Kidney glomerular epithelial cell (primary cell): ENCODE measurements around the gene CHI3L2.

Experiments used
- DNase-seq: peaks from one replicate; lab custom pipeline; 2025; lab: John Stamatoyannopoulos, UW

CHI3L2 gene

GRCh38 chr1:111253876-111254275 lies 26.4 kb downstream of the CHI3L2 start:
- no peak for DNase-seq

DNA sequence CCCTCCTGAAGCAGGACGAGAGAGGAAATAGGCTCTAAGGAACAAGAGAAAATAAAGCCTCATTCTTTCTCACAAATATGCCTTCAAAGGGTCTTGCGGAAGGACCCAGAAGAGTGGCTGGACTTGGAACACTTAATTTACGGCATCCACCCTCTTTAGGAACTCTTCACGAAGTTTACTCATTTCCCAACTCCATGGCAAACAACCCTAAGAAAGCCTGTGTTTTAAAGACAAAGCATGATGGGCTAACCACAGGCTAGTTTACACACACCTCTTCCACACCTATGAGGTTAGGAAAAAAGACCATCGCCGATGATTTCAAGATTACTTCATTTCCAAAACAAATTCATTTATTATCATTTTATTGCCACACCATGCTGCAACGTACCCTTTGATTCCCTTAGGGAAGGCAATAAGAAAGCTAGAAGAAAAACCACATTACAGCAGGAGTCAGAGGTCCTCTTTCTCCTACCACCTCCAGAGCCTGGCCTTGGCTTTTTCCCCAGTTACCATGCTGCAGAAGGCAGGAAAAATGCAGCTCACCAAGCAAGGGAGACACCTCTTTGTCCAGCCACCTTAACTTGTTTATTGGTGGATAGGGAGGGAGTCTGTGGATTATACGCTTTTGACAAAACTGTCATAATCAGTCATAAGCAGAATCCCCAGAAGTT lies 29.6 kb downstream of the CHI3L2 start:
- no peak for DNase-seq

GRCh38 chr1:111267801-111268508 lies 40.4 kb downstream of the CHI3L2 start:
- no peak for DNase-seq

DNA sequence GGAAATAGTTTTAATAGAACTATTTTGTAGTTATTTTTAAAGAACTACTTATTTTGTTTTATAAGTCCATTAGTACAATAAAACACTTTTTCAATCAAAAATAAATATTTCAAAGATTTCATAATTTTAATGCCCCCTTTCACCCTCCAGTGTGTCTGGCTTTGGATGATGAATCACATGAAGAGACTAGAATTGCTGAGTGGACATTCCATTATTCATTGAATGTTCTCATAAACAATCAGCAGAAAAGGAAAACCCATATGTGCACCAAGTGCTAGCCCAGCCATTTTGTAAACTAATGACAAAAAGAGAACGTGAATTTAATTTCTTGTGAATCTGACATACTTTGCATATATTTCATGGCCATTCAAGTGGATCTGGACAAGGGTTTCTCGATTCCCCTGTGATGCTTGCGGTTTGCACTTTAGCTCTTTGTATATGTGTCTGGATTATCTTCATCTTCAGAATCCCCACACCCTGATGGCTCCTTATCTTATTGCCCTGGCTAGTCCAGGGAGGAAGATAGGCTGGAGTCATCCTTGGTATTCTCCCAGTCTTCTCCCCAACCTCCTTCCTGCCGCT lies 42.4 kb downstream of the CHI3L2 start:
- DNase-seq, result no peak

GRCh38 chr1:111270771-111271463 lies 43.4 kb downstream of the CHI3L2 start:
- DNase-seq, result no peak

DNA sequence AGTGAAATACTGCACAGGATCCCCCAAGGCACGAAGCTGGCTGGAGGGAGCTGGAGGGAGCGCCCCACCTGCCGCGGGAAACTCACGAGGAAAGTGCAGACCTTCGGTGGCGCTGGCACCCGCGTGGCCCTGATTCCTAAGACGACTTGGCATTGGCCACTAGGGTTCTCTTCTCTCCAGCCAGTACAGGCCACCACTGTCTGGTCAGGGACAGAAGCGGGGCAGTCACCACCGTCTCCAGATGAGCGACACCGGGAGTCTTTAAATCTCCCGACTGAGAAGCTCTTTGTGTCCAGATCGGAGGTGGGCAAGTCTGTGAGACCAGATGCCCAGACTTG lies 43.9 kb downstream of the CHI3L2 start:
- DNase-seq, result no peak

- no peak for DNase-seq
These were observed 44.6 kb downstream of the CHI3L2 start for GRCh38 chr1:111272081-111272480.

GRCh38 chr1:111274653-111275052 lies 47.1 kb downstream of the CHI3L2 start:
- no peak for DNase-seq

DNA sequence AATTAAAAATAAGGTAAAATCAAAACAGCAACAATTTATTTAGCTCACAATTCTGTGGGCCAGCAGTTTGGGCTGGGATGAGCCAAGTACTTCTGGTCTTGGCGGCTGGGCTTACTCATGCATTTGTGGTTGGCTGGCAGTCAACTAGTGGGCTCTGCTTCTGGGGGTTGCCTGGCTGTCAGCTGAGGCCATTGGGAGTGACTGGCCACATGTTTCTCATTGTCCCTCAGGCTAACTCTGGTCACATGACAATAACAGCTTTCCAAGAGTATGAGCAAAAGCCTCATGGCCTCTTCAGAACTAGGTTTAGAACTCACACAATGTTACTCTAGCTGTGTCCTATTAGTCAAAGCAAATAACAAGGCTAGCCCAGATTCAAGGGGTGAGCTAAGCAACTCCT lies 47.6 kb downstream of the CHI3L2 start:
- DNase-seq, result no peak

DNA sequence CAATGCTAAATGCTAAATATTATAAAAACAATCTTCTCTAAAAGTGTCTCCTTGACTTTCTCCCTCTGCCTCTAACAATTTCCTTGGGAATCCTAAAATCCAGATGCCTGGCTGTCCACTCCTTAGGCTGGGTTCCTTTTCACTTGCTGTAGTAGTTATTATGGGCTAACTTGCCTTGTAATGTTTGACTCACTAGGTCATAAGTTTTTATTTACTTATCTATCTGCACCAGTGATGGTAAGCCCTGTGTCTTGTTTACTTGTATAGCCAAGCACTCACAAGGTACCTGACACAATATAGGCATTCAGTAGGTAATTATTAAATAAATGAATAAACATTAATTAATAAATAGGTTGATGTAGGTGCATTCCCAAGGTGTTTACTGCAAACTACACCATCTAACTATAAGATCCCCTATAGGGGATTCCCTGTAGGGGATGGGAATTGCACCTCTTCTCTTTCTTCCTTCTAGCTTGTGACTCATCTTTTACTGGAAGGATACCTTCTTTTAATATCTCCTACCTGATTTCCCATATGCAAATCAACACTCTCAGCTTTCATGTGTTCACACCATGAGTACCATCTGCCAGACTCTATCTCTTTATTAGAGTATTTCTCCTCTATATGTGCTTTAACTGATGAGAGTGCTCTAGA lies 48.4 kb downstream of the CHI3L2 start:
- no peak for DNase-seq

DNA sequence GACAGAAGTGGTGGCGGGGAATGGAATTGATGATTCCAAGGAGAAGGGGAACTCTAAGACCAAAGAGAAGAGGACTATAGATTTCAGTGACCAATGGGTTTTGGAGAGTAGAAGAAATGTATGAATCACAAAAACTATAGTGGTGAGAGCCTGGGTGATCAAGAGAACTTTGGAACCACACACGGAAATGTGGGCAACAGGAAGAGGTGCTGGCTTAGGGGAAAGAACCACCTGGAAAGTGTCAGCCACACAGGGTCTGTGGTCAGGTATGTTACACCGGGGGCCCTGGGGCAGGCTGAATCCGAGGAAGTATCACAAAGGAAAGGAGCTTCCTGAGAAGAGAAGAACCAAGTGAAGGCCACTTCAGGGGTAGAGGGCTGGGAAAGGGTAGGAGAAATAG lies 51.6 kb downstream of the CHI3L2 start:
- no peak for DNase-seq

DNA sequence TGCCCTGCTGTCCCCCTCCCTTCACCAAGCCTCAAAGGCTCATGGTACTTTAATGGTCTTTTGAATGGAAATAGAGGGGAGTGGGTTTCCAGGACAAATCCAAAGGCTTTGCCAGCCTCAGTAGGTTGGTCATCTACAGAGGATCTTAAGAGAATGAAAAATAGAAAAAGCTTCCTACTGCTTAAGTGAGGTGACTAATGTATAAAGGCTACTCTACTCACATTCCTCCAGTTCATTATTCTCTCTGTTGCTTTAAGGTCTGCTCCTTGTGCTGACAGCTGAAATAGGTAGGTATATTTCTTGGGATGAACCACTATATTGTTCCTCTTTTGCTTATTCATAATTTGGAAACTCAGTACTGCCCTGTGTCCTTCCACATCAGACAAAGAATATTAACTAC lies 52.8 kb downstream of the CHI3L2 start:
- no peak for DNase-seq

- no peak for DNase-seq
These were observed 53.9 kb downstream of the CHI3L2 start for GRCh38 chr1:111281411-111281810.

DNA sequence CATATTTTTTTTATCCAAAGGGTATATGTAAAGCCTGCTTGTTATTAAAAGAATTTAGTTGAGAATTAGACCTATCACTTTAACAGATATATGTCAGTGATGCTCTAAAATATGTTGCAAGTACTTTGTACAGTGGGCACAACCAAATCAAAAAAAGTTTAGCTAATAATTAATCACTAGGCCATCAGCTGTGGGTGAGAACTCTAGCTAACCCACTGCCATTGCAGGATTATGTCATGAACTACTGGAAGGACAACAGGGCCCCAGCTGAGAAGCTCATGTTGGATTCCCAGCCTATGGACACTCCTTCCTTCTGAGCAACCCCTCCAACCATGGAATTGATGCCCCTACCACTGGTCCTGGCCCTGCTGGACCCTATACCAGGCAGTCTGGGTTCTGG lies 56.3 kb downstream of the CHI3L2 start:
- DNase-seq, result no peak

GRCh38 chr1:111285879-111286278 lies 58.4 kb downstream of the CHI3L2 start:
- DNase-seq, result no peak

DNA sequence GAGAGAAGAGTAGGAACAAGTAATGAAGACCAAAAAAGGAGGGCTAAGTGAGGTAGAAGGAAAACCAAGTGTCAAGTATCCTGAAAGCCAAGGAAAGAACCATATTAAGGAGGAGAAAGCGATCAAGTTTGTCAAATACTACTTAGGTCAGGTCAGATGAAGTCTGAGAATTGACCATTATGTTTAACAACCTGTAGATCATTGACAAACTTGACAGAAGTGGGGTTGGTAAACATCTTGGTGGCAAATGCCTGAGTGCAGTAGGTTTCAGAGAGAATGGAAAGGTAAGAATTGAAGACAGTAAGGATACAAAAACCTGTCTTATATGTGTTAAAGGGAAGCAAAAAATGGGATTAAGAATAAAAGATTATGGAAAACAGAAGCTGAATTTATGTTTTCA lies 59.4 kb downstream of the CHI3L2 start:
- no peak for DNase-seq

GRCh38 chr1:111289371-111289770 lies 61.9 kb downstream of the CHI3L2 start:
- DNase-seq, result no peak

- DNase-seq, result no peak
These were observed 62.6 kb downstream of the CHI3L2 start for GRCh38 chr1:111290104-111290503.

DNA sequence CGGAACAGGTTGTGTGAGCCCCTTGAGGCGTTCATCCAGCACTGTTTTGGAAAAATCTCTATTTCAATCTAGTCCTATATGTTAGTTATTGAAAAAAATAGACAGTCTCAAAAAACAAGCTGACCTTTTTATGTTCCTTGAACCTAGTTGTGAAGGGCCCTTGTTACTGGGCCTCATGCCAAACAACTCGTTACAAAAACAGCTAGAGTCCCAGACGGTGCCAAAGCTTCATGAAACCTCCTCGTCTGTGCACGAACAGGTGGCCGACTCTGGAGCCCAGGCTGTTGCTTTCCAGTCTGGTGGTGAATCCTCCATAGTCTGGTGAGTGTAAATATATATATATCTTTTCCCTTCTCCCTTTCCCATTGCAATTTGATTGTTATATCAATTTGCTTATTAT lies 63.1 kb downstream of the CHI3L2 start, which contains the start of gene CHIA:
Gene CHIA (plus strand): TSS at position 222 of the 400 bp plus-strand sequence. CDS start 19,617 bp downstream, outside the sequence.
- DNase-seq, result no peak
